Adrenal gland (tissue), 12 donors: ENCODE results near the gene LSM12. TPM values are rescaled to one million over a fixed set of nuclear protein-coding genes. Genes with fewer than 3 reads are reported as not detected.

Experiments used
- DNase-seq, 7 donors: peaks; one replicate each; pipeline ENCODE4 v3.0.0-alpha.2; 2019 to 2020
- H3K27ac ChIP-seq, 5 donors: fragments of 200-600 bp; sonication (generic) in 4 of 5; 1 replicate in 3 of 5; 2 replicates in 2 of 5; pipeline versions ENCODE4 v1.5.1 to v1.8.0; 2016 to 2020; ENCODE audit warnings: mild to moderate bottlenecking in 1 of 5
- H3K27me3 ChIP-seq: fragments of 200-600 bp; 2 replicates; pipeline ENCODE4 v1.8.0; 2021
- H3K36me3 ChIP-seq, 2 donors: fragments of 200-600 bp; replicated peaks in 1 of 2; 1 replicate in 1 of 2; 2 replicates in 1 of 2; pipeline versions ENCODE4 v1.5.1 to v1.8.0; 2018 to 2022
- H3K4me1 ChIP-seq, 2 donors: fragments of 200-600 bp; replicated peaks in 1 of 2; 1 replicate in 1 of 2; 2 replicates in 1 of 2; pipeline versions ENCODE4 v1.5.1 to v1.8.0; 2018 to 2021
- H3K4me3 ChIP-seq, 4 donors: fragments of 200-600 bp; sonication (generic) in 3 of 4; one replicate each; pipeline ENCODE4 v1.5.1; 2016 to 2018
- H3K9me3 ChIP-seq, 3 donors: fragments of 200-600 bp; sonication (generic) in 1 of 3; replicated peaks in 1 of 3; 1 replicate in 2 of 3; 2 replicates in 1 of 3; pipeline versions ENCODE4 v1.5.1 to v1.8.0; 2016 to 2021
- POLR2A ChIP-seq, 2 donors: fragments of 450-650 bp; IDR thresholded peaks; one replicate each; pipeline ENCODE4 v1.6.1; 2017; ENCODE audit warnings: antibody characterized with exemption in 2 of 2, mild to moderate bottlenecking in 2 of 2, moderate library complexity in 1 of 2
- WGBS, 4 donors: extraction: QIAGEN DNeasy Blood & Tissue Kit in 2 of 4; methylation state at CpG; one replicate each; pipeline versions ENCODE4 v1.1.5 to v1.1.7; 2013 to 2017; 5-methylcytosine and 5-hydroxymethylcytosine counted together
- intact Hi-C, 2 donors: fragments of 100-400 bp; cut with DNase I; formaldehyde crosslinking; loops; one replicate each; pipeline versions ENCODE4 v1.14.1 to v1.15.0; 2022 to 2023
- polyA plus RNA-seq, 3 donors: library from polyadenylated mRNA; stranded (reverse); fragments of 200-250 nt in 2 of 3; fragments of 350-450 nt in 1 of 3; fragmentation: Illumina TruSeq in 1 of 3; extraction: RNeasy Lipid Tissue Mini Kit (QIAGEN cat#74804) in 1 of 3; gene quantifications; one replicate each; pipeline ENCODE4 v1.2.3, GENCODE V29; 2013 to 2014
- total RNA-seq, 9 donors: library from RNA; depleted of rRNA in 4 of 9; stranded (reverse); fragments of >200 nt in 4 of 9; fragments of 120-200 nt in 1 of 9; fragmentation: NEBNext Ultra II Directional in 1 of 9; extraction: Animal tissue kit (Norgen Biotek cat#: 25700) in 1 of 9; gene quantifications; one replicate each; pipeline versions ENCODE4 v1.1.0 to v1.2.4, GENCODE V29; 2013 to 2023
- TF ChIP-seq, protein P1 (sequence below), 6 experiments: fragments of 450-650 bp in 4 of 6; fragments of 200-600 bp in 2 of 6; sonication (generic) in 1 of 6; IDR thresholded peaks; 1 replicate in 5 of 6; 2 replicates in 1 of 6; pipeline versions ENCODE4 v1.5.1 to v1.8.0; 2016 to 2021; ENCODE audit warnings: antibody characterized with exemption in 6 of 6, mild to moderate bottlenecking in 2 of 6, moderate library complexity in 1 of 6
- donor health status: healthy with polysubstance abuse.
- donor health status: Bipolar disorder and iron deficiency.
- donor health status: DM: yes; HTN: yes; CAD: no.
- donor health status: DM: no; HTN: no; CAD: no.
- donor health status: DM: no; HTN: no; CAD: no.
- donor health status: DM: yes; HTN: yes; CAD: no.

Gene LSM12
- total and polyA plus RNA-seq, 12 donors, result 19.8 to 54.7 (median 37.3) TPM

DNA sequence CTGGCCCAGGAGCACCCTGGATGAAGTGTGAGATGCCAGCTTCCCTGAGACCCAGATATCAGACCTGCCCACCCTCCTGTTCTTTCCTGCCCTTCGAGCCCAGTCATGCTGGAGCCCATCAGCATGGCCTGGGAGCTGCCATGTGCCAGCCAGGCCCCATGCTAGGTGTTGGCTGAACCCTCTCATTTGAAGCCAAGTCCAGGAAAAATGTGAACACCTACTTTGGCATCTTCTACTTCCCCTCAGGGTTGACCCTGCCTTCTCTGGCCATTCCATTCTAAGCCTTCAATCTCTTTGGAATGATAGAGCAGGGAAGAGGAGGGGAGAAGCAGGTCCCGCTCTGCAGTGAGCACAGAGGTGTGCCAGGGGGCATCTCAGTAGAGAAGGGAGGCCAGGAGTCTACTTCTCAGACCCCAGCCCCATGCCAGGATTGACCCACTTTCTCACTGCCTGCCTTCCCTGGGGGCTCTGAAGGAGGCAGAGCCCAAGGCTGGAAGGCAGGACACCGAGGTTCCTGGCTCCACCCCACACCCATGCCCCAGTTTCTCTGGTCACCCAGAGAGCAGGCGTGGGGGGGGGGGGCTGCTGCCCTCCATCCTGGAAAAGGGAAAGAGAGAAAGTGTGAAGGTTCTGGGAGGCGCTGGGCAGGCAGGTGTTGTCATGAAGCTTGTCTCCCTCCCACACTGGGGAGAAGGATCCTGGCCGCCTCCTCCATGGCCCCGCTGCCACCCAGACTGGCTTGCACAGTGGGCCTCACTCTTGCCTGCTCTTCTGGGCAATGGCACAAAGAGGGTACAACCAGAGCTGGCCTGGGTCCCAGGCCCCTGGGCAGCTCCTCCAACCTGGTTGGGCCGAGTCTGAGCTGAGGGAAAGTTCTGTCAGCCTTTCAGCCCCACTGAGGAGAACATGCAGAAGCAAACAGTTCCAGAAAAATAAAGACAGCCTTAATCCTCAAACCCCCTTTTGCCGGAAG lies 47.7 kb upstream of the LSM12 start:
- Histone ChIP-seq H3K4me1 (peaks cover 33 to 49% of the 10 kb centered on the region in 2 donors), H3K9me3 (no peaks in the 10 kb centered on the region), H3K27ac (peak overlapping the region in 2 of 5 donors; percentile 28 to 88), H3K4me3 (no peak overlapping the region), H3K27me3 (no peaks in the 10 kb centered on the region), H3K36me3 (peaks cover 0 to 31% of the 10 kb centered on the region in 2 donors)
- no peak for TF ChIP-seq POLR2A (IDR thresholded peaks at IDR 0.05)
- TF ChIP-seq, protein P1, sequence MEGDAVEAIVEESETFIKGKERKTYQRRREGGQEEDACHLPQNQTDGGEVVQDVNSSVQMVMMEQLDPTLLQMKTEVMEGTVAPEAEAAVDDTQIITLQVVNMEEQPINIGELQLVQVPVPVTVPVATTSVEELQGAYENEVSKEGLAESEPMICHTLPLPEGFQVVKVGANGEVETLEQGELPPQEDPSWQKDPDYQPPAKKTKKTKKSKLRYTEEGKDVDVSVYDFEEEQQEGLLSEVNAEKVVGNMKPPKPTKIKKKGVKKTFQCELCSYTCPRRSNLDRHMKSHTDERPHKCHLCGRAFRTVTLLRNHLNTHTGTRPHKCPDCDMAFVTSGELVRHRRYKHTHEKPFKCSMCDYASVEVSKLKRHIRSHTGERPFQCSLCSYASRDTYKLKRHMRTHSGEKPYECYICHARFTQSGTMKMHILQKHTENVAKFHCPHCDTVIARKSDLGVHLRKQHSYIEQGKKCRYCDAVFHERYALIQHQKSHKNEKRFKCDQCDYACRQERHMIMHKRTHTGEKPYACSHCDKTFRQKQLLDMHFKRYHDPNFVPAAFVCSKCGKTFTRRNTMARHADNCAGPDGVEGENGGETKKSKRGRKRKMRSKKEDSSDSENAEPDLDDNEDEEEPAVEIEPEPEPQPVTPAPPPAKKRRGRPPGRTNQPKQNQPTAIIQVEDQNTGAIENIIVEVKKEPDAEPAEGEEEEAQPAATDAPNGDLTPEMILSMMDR (IDR thresholded peaks at IDR 0.05), result no peak
- intact Hi-C loops, result loop anchor here in 1 of 2 donors (10.0 kb wide), 1 partner anchor 49 kb away; the partner anchor contains the start of gene LSM12
- WGBS, 4 donors, result 63 to 89% (median 84%) methylated on average over 7 to 9 of the region's 9 CpGs
- no peak for DNase-seq

GRCh38 chr17:44113382-44113781 lies 46.9 kb upstream of the LSM12 start:
- peak overlapping the region in 3 of 5 donors; percentile 32 to 88 (median 86) for H3K27ac ChIP-seq
- H3K4me3 ChIP-seq, result no peak overlapping the region
- no peak for DNase-seq
- peaks cover 38 to 56% of the 10 kb centered on the region in 2 donors for H3K4me1 ChIP-seq
- H3K9me3 ChIP-seq, result no peaks in the 10 kb centered on the region
- H3K27me3 ChIP-seq, result no peaks in the 10 kb centered on the region
- peaks cover 0 to 31% of the 10 kb centered on the region in 2 donors for H3K36me3 ChIP-seq
- intact Hi-C loops, result loop anchor here in 1 of 2 donors (10.0 kb wide), 1 partner anchor 49 kb away; the partner anchor contains the start of gene LSM12
- TF ChIP-seq, protein P1 (IDR thresholded peaks at IDR 0.05), result no peak
- TF ChIP-seq POLR2A (IDR thresholded peaks at IDR 0.05), result no peak
- WGBS, 4 donors, result 64 to 95% (median 77%) methylated on average over 1 of the region's 1 CpG

- intact Hi-C loops, result loop anchor here in 1 of 2 donors (10.0 kb wide), 1 partner anchor 48 kb away; the partner anchor contains the start of gene LSM12
- peak overlapping the region in 4 of 5 donors; percentile 30 to 88 (median 59) for H3K27ac ChIP-seq
- H3K9me3 ChIP-seq, result no peaks in the 10 kb centered on the region
- WGBS, 4 donors, result 72 to 89% (median 80%) methylated on average over 2 to 4 of the region's 4 CpGs
- H3K36me3 ChIP-seq, result peaks cover 0 to 31% of the 10 kb centered on the region in 2 donors
- H3K27me3 ChIP-seq, result no peaks in the 10 kb centered on the region
- no peak overlapping the region for H3K4me3 ChIP-seq
- peaks cover 46 to 64% of the 10 kb centered on the region in 2 donors for H3K4me1 ChIP-seq
- DNase-seq, result peak; percentile 59 to 83 (median 79)
- TF ChIP-seq, protein P1 (IDR thresholded peaks at IDR 0.05), result no peak
- no peak for TF ChIP-seq POLR2A (IDR thresholded peaks at IDR 0.05)
Measured at GRCh38 chr17:44112284-44113280, 46.1 kb upstream of the LSM12 start.
